ENCODE data around the gene CLTC. TPM values are rescaled to one million over a fixed set of nuclear protein-coding genes. Genes with fewer than 3 reads are reported as not detected.

The CLTC gene
- polyA plus RNA-seq, 1 experiment = 441 TPM

GRCh38 chr17:59666235-59666634 lies 46.5 kb downstream of the CLTC start:
- CTCF ChIA-PET = no interaction called here
- no peaks in the 10 kb centered on the region for H3K9me3 ChIP-seq (ENCODE audit: control insufficient read depth, insufficient read depth, low read length)
- H3K4me3 ChIP-seq (ENCODE audit: low read depth, low read length) = no peak overlapping the region
- no peaks in the 10 kb centered on the region for H3K27me3 ChIP-seq (ENCODE audit: control insufficient read depth, insufficient read depth, low read length)
- TF ChIP-seq, protein P1, sequence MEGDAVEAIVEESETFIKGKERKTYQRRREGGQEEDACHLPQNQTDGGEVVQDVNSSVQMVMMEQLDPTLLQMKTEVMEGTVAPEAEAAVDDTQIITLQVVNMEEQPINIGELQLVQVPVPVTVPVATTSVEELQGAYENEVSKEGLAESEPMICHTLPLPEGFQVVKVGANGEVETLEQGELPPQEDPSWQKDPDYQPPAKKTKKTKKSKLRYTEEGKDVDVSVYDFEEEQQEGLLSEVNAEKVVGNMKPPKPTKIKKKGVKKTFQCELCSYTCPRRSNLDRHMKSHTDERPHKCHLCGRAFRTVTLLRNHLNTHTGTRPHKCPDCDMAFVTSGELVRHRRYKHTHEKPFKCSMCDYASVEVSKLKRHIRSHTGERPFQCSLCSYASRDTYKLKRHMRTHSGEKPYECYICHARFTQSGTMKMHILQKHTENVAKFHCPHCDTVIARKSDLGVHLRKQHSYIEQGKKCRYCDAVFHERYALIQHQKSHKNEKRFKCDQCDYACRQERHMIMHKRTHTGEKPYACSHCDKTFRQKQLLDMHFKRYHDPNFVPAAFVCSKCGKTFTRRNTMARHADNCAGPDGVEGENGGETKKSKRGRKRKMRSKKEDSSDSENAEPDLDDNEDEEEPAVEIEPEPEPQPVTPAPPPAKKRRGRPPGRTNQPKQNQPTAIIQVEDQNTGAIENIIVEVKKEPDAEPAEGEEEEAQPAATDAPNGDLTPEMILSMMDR (IDR thresholded peaks at IDR 0.05; ENCODE audit: low read depth, low read length) = no peak
- H3K27ac ChIP-seq (ENCODE audit: low read depth, low read length) = no peak overlapping the region
- POLR2A ChIA-PET = no interaction called here
- no peak for DNase-seq (ENCODE audit: low read depth, low spot score)

- Histone ChIP-seq H3K4me3 (ENCODE audit: low read depth, low read length) (no peak overlapping the region), H3K27ac (ENCODE audit: low read depth, low read length) (no peak overlapping the region), H3K27me3 (ENCODE audit: control insufficient read depth, insufficient read depth, low read length) (no peaks in the 10 kb centered on the region), H3K9me3 (ENCODE audit: control insufficient read depth, insufficient read depth, low read length) (no peaks in the 10 kb centered on the region)
- peak; percentile 91 for DNase-seq (ENCODE audit: low read depth, low spot score)
- TF ChIP-seq, protein P1 (IDR thresholded peaks at IDR 0.05; ENCODE audit: low read depth, low read length) = no peak
- ChIA-PET CTCF (no interaction called here), POLR2A (interaction anchor here (1.0 kb wide), 1 partner anchor 50 kb away, joined by 4 read pairs; no protein-coding TSS in a partner anchor)
Observed at GRCh38 chr17:59668816-59669215, 49.1 kb downstream of the CLTC start.

DNA sequence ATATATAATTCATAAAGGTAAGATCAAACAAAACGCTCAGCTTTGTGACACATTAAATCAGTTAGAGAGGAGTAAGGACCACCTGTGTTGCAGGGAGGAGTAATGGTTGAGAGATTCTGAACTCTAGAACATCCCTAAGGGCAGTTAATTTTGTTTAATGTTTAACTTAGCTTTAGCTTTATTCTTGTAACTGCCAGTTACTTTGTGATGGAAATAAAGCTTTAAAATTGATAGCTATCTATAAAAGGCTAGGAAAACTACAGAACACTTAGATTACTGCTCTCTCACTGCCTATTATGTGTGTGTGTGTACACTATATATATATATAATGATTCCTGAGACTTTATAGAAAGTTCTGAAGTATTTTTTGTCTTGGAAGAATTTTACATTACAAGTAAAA lies 49.7 kb downstream of the CLTC start:
- no peak overlapping the region for H3K4me3 ChIP-seq (ENCODE audit: low read depth, low read length)

GRCh38 chr17:59669944-59670343 lies 50.2 kb downstream of the CLTC start:
- no peak overlapping the region for H3K27ac ChIP-seq (ENCODE audit: low read depth, low read length)
- CTCF ChIA-PET = interaction anchor here (1.5 to 2.0 kb wide), 3 partner anchors 13 to 245 kb away, joined by 3 to 8 read pairs (median 7); no protein-coding TSS in a partner anchor
- no peaks in the 10 kb centered on the region for H3K27me3 ChIP-seq (ENCODE audit: control insufficient read depth, insufficient read depth, low read length)
- no peak for DNase-seq (ENCODE audit: low read depth, low spot score)
- POLR2A ChIA-PET = interaction anchor here (1.0 to 1.9 kb wide), 2 partner anchors 50 to 51 kb away, joined by 4 to 7 read pairs; partner anchors contain the start of gene CLTC
- H3K4me3 ChIP-seq (ENCODE audit: low read depth, low read length) = no peak overlapping the region
- TF ChIP-seq, protein P1 (IDR thresholded peaks at IDR 0.05; ENCODE audit: low read depth, low read length) = no peak
- H3K9me3 ChIP-seq (ENCODE audit: control insufficient read depth, insufficient read depth, low read length) = no peaks in the 10 kb centered on the region

More for the DNA sequence above, 49.7 kb downstream of the CLTC start:
- Histone ChIP-seq H3K27ac (ENCODE audit: low read depth, low read length) (no peak overlapping the region), H3K27me3 (ENCODE audit: control insufficient read depth, insufficient read depth, low read length) (no peaks in the 10 kb centered on the region), H3K9me3 (ENCODE audit: control insufficient read depth, insufficient read depth, low read length) (no peaks in the 10 kb centered on the region)
- no peak for DNase-seq (ENCODE audit: low read depth, low spot score)
- ChIA-PET POLR2A (interaction anchor here (1.0 kb wide), 1 partner anchor 50 kb away, joined by 4 read pairs; no protein-coding TSS in a partner anchor), CTCF (interaction anchor here (1.8 to 2.0 kb wide), 2 partner anchors 13 to 245 kb away, joined by 7 to 8 read pairs; no protein-coding TSS in a partner anchor)
- TF ChIP-seq, protein P1 (IDR thresholded peaks at IDR 0.05; ENCODE audit: low read depth, low read length) = no peak

DNA sequence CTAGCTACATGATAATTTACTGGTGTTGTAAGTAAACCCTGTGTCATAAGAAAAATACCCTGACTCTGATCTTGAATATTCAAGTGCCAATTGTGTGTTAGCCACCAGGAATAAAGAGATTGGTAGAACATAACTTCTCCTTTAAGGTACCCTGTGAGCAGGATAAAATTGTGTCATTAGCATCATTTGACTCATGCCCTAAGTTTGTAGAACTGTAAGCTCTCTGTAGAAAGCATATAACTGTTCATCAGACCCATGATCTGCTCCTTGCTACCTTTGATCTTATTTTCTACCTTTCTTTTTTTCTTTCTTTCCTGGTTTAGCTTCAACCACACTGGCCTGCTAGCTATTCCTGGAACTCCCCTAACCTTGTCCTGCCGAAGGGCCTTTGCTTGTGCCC lies 51.7 kb downstream of the CLTC start:
- ChIA-PET CTCF (interaction anchor here (0.6 to 2.0 kb wide), 4 partner anchors 15 to 188 kb away, joined by 3 to 7 read pairs (median 3); no protein-coding TSS in a partner anchor), POLR2A (interaction anchor here (0.6 to 1.9 kb wide), 2 partner anchors 15 to 52 kb away, joined by 7 read pairs; partner anchors contain the start of gene CLTC)
- Histone ChIP-seq H3K27me3 (ENCODE audit: control insufficient read depth, insufficient read depth, low read length) (no peaks in the 10 kb centered on the region), H3K4me3 (ENCODE audit: low read depth, low read length) (no peak overlapping the region), H3K9me3 (ENCODE audit: control insufficient read depth, insufficient read depth, low read length) (no peaks in the 10 kb centered on the region), H3K27ac (ENCODE audit: low read depth, low read length) (no peak overlapping the region)
- no peak for DNase-seq (ENCODE audit: low read depth, low spot score)
- TF ChIP-seq, protein P1 (IDR thresholded peaks at IDR 0.05; ENCODE audit: low read depth, low read length) = no peak

Measured in AG04450 (cell line).